HepG2 (cell line): ENCODE data around the gene COPS7B. TPM values are rescaled to one million over a fixed set of nuclear protein-coding genes. Genes with fewer than 3 reads are reported as not detected.

Source experiments
- ELF4 ChIP-seq: sonication (generic); formaldehyde crosslinking; IDR thresholded peaks from 2 replicates; pipeline ENCODE4 v1.5.0; 2020; ENCODE audit warnings: missing genetic modification reagents, mild to moderate bottlenecking, moderate library complexity, borderline replicate concordance
- FOXK1 ChIP-seq: sonication (generic); formaldehyde crosslinking; IDR thresholded peaks from 2 replicates; pipeline ENCODE4 v1.4.0; 2020; ENCODE audit warnings: low read depth, missing genetic modification reagents, borderline replicate concordance
- GATAD2A ChIP-seq: IDR thresholded peaks from 2 replicates; pipeline ENCODE4 v1.6.1; 2016
- NFRKB ChIP-seq: fragments of 450-650 bp; IDR thresholded peaks from 2 replicates; pipeline ENCODE4 v1.6.1; 2017
- SIN3B ChIP-seq: fragments of 150-350 bp; IDR thresholded peaks from 2 replicates; pipeline ENCODE4 v1.6.1; 2014; ENCODE audit warnings: low read length
- SSRP1 ChIP-seq: IDR thresholded peaks from 2 replicates; pipeline ENCODE4 v1.6.1; 2016; ENCODE audit warnings: control low read depth
- ZNF775 ChIP-seq: sonication (generic); formaldehyde crosslinking; IDR thresholded peaks from 2 replicates; pipeline ENCODE4 v1.4.0; 2020; ENCODE audit warnings: missing genetic modification reagents, mild to moderate bottlenecking, moderate library complexity, borderline replicate concordance
- ZNF850 ChIP-seq: sonication (generic); formaldehyde crosslinking; conservative IDR thresholded peaks from 2 replicates; pipeline ENCODE4 v1.9.0; 2021; ENCODE audit warnings: mild to moderate bottlenecking, missing genetic modification reagents
- ZZZ3 ChIP-seq: sonication (generic); formaldehyde crosslinking; IDR thresholded peaks from 2 replicates; pipeline ENCODE4 v1.4.0; 2020; ENCODE audit warnings: missing genetic modification reagents, mild to moderate bottlenecking, borderline replicate concordance
- polyA plus RNA-seq, 8 experiments: library from polyadenylated mRNA; depleted of rRNA in 3 of 8; stranded (reverse) in 7 of 8; unstranded in 1 of 8; fragments of >200 nt; fragmentation: Illumina TruSeq in 4 of 8; extraction: Trizol in 4 of 8; gene quantifications; 2 replicates each; pipeline versions ENCODE4 v1.2.1 to v1.2.3, GENCODE V29; 2011 to 2016; ENCODE audit warnings: low read depth in 4 of 8, missing spikeins in 1 of 8, mixed read lengths in 1 of 8; ENCODE audit not compliant: insufficient read depth in 1 of 8
- total RNA-seq, 5 experiments: library from RNA; depleted of rRNA; stranded (reverse); fragments of >200 nt; fragmentation: Illumina TruSeq; extraction: Trizol; gene quantifications; 2 replicates each; pipeline ENCODE4 v1.2.3, GENCODE V29; 2016; ENCODE audit warnings: low read depth in 1 of 5
- TF ChIP-seq, protein P1 (sequence below): sonication (generic); formaldehyde crosslinking; IDR thresholded peaks from 2 replicates; pipeline ENCODE4 v1.5.0; 2020; ENCODE audit warnings: mild to moderate bottlenecking, missing genetic modification reagents
- TF ChIP-seq, protein P2 (sequence below): sonication (generic); formaldehyde crosslinking; IDR thresholded peaks from 2 replicates; pipeline ENCODE4 v1.4.0; 2020; ENCODE audit warnings: missing genetic modification reagents, borderline replicate concordance
- TF ChIP-seq, protein P3 (sequence below): IDR thresholded peaks from 2 replicates; pipeline ENCODE4 v1.6.1; 2016; ENCODE audit warnings: low read depth, missing genetic modification reagents, missing compliant biosample characterization
- TF ChIP-seq, protein P4 (sequence below): sonication (generic); formaldehyde crosslinking; IDR thresholded peaks from 2 replicates; pipeline ENCODE4 v1.8.0; 2023; ENCODE audit warnings: mild to moderate bottlenecking, missing genetic modification reagents

The COPS7B gene
- total and polyA plus RNA-seq, 2 of the 13 experiments (the other 11 are each of a cell fraction or from before 2014, with no cell fraction given): 30.6 to 62.7 TPM

DNA sequence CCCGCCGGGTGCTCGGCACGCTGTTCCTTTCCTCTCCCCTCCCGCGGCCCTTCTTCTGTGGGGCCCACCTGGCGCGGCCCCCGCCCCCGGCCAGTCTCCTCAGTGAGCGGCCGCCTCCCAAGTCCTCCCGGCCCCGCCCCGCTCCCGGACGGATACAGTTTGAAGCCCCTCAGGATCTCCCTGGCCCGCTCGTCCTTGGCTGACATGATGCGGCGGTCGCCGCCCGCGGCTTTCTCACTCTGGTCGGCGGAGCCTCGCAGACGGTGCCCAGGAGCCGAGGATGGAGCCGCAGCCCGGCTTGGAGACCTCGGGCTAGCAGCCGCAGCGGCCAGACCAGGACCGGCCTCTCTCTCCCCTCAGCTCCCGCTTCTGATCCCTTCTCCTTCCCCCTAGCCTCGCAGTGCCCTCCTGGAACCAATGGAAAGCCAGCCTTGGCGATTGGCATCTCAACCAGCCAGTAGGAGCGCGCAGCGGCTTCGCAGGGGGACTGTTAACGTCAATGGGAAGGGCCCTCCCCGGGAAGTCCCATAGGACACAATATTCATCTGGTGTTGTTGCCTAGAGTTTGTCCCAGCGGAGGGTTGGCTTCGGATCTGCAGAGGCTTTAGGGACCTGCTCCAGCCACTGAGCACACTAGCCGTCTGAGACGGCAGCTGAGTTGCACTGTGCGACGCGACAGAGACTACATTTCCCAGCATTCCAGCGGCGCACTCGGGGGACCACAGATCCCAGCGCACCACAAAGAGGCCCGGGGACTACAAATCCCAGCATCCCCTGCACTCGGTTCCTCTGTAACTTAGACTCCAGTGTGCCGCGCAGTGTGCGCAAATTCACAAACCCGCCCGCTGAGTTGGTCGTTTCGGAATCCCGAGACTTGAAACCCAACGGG, 5.1 kb upstream of the COPS7B start, which contains the start of gene PDE6D (continued):
- TF ChIP-seq, protein P1, sequence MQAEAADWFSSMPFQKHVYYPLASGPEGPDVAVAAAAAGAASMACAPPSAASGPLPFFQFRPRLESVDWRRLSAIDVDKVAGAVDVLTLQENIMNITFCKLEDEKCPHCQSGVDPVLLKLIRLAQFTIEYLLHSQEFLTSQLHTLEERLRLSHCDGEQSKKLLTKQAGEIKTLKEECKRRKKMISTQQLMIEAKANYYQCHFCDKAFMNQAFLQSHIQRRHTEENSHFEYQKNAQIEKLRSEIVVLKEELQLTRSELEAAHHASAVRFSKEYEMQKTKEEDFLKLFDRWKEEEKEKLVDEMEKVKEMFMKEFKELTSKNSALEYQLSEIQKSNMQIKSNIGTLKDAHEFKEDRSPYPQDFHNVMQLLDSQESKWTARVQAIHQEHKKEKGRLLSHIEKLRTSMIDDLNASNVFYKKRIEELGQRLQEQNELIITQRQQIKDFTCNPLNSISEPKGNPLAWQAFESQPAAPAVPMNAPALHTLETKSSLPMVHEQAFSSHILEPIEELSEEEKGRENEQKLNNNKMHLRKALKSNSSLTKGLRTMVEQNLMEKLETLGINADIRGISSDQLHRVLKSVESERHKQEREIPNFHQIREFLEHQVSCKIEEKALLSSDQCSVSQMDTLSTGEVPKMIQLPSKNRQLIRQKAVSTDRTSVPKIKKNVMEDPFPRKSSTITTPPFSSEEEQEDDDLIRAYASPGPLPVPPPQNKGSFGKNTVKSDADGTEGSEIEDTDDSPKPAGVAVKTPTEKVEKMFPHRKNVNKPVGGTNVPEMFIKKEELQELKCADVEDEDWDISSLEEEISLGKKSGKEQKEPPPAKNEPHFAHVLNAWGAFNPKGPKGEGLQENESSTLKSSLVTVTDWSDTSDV (CRISPR knock-in tag): peak; percentile 68; the same call in 1 of the 2 replicates
- TF ChIP-seq ZNF850 (CRISPR knock-in tag): 0 out of 2 replicates have a peak, but pooled peaks have one; percentile 40
- TF ChIP-seq, protein P2, sequence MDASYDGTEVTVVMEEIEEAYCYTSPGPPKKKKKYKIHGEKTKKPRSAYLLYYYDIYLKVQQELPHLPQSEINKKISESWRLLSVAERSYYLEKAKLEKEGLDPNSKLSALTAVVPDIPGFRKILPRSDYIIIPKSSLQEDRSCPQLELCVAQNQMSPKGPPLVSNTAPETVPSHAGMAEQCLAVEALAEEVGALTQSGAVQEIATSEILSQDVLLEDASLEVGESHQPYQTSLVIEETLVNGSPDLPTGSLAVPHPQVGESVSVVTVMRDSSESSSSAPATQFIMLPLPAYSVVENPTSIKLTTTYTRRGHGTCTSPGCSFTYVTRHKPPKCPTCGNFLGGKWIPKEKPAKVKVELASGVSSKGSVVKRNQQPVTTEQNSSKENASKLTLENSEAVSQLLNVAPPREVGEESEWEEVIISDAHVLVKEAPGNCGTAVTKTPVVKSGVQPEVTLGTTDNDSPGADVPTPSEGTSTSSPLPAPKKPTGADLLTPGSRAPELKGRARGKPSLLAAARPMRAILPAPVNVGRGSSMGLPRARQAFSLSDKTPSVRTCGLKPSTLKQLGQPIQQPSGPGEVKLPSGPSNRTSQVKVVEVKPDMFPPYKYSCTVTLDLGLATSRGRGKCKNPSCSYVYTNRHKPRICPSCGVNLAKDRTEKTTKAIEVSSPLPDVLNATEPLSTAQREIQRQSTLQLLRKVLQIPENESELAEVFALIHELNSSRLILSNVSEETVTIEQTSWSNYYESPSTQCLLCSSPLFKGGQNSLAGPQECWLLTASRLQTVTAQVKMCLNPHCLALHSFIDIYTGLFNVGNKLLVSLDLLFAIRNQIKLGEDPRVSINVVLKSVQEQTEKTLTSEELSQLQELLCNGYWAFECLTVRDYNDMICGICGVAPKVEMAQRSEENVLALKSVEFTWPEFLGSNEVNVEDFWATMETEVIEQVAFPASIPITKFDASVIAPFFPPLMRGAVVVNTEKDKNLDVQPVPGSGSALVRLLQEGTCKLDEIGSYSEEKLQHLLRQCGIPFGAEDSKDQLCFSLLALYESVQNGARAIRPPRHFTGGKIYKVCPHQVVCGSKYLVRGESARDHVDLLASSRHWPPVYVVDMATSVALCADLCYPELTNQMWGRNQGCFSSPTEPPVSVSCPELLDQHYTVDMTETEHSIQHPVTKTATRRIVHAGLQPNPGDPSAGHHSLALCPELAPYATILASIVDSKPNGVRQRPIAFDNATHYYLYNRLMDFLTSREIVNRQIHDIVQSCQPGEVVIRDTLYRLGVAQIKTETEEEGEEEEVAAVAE (CRISPR knock-in tag): no peak
- TF ChIP-seq ZZZ3: 0 out of 2 replicates have a peak, but pooled peaks have one; percentile 69
- no peak for TF ChIP-seq SSRP1
- TF ChIP-seq, protein P3, sequence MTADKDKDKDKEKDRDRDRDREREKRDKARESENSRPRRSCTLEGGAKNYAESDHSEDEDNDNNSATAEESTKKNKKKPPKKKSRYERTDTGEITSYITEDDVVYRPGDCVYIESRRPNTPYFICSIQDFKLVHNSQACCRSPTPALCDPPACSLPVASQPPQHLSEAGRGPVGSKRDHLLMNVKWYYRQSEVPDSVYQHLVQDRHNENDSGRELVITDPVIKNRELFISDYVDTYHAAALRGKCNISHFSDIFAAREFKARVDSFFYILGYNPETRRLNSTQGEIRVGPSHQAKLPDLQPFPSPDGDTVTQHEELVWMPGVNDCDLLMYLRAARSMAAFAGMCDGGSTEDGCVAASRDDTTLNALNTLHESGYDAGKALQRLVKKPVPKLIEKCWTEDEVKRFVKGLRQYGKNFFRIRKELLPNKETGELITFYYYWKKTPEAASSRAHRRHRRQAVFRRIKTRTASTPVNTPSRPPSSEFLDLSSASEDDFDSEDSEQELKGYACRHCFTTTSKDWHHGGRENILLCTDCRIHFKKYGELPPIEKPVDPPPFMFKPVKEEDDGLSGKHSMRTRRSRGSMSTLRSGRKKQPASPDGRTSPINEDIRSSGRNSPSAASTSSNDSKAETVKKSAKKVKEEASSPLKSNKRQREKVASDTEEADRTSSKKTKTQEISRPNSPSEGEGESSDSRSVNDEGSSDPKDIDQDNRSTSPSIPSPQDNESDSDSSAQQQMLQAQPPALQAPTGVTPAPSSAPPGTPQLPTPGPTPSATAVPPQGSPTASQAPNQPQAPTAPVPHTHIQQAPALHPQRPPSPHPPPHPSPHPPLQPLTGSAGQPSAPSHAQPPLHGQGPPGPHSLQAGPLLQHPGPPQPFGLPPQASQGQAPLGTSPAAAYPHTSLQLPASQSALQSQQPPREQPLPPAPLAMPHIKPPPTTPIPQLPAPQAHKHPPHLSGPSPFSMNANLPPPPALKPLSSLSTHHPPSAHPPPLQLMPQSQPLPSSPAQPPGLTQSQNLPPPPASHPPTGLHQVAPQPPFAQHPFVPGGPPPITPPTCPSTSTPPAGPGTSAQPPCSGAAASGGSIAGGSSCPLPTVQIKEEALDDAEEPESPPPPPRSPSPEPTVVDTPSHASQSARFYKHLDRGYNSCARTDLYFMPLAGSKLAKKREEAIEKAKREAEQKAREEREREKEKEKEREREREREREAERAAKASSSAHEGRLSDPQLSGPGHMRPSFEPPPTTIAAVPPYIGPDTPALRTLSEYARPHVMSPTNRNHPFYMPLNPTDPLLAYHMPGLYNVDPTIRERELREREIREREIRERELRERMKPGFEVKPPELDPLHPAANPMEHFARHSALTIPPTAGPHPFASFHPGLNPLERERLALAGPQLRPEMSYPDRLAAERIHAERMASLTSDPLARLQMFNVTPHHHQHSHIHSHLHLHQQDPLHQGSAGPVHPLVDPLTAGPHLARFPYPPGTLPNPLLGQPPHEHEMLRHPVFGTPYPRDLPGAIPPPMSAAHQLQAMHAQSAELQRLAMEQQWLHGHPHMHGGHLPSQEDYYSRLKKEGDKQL: peak; percentile 6; the same call in 1 of the 2 replicates
- TF ChIP-seq FOXK1: peak; percentile 71; the same call in 1 of the 2 replicates
- peak; percentile 41; the same call in 1 of the 2 replicates for TF ChIP-seq SIN3B
- peak; percentile 90; the same call in 1 of the 2 replicates for TF ChIP-seq ELF4 (CRISPR knock-in tag)
- TF ChIP-seq GATAD2A (CRISPR knock-in tag): no peak
- TF ChIP-seq, protein P4, sequence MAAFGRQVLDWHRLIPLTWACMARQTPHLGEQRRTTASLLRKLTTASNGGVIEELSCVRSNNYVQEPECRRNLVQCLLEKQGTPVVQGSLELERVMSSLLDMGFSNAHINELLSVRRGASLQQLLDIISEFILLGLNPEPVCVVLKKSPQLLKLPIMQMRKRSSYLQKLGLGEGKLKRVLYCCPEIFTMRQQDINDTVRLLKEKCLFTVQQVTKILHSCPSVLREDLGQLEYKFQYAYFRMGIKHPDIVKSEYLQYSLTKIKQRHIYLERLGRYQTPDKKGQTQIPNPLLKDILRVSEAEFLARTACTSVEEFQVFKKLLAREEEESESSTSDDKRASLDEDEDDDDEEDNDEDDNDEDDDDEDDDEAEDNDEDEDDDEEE (CRISPR knock-in tag): peak; percentile 57; the same call in 1 of the 2 replicates
- peak; percentile 49; the same call in 1 of the 2 replicates for TF ChIP-seq ZNF775 (CRISPR knock-in tag)
- TF ChIP-seq NFRKB: no peak
